ENCODE results near the gene CCNYL1. TPM values are rescaled to one million over a fixed set of nuclear protein-coding genes. Genes with fewer than 3 reads are reported as not detected.
"Not testable (repeated sequence)": the region's sequence is repeated elsewhere in the genome, so short reads cannot be mapped to it uniquely, and the experiment has no call there.

Gene CCNYL1
- total RNA-seq, 6 donors from 2014 or later = 10.9 to 27.0 (median 19.2) TPM

GRCh38 chr2:207711750-207712530 lies 500 bp downstream of the CCNYL1 start:
- Histone ChIP-seq H3K27ac (peak overlapping the region; percentile 84 to 95 (median 92)), H3K4me1 (peaks cover 4 to 22% (median 14%) of the 10 kb centered on the region in 4 donors), H3K9me3 (no peaks in the 10 kb centered on the region), H3K27me3 (no peaks in the 10 kb centered on the region), H3K36me3 (no peaks in the 10 kb centered on the region), H3K4me3 (peak overlapping the region; percentile 71 to 97 (median 81))
- peak in 1 of 2 donors; percentile 58 for DNase-seq
- TF ChIP-seq POLR2A (IDR thresholded peaks at IDR 0.05) (peak in 1 of 4 donors; percentile 22), EP300 (IDR thresholded peaks at IDR 0.05) (no peak), CTCF (IDR thresholded peaks at IDR 0.05) (no peak)
- ATAC-seq (ENCODE audit: low FRiP score in 2 of 2) = peak; percentile 9 to 58
- 2 to 3% methylated on average over 22 to 44 of the region's 67 CpGs for WGBS, 2 donors

GRCh38 chr2:207716056-207716455 lies 4.6 kb downstream of the CCNYL1 start:
- Histone ChIP-seq H3K27ac (no peak overlapping the region), H3K4me3 (no peak overlapping the region), H3K36me3 (no peaks in the 10 kb centered on the region), H3K4me1 (peaks cover 0 to 14% (median 9%) of the 10 kb centered on the region in 4 donors), H3K27me3 (no peaks in the 10 kb centered on the region), H3K9me3 (no peaks in the 10 kb centered on the region)
- TF ChIP-seq POLR2AphosphoS5 (IDR thresholded peaks at IDR 0.05) = no peak
- TF ChIP-seq EP300 (IDR thresholded peaks at IDR 0.05) = no peak
- no peak for TF ChIP-seq CTCF (IDR thresholded peaks at IDR 0.05)
- no peak for TF ChIP-seq POLR2A (IDR thresholded peaks at IDR 0.05)
- 91% methylated on average over 5 of the region's 5 CpGs for WGBS, 2 donors
- DNase-seq (no peak), ATAC-seq (ENCODE audit: low FRiP score in 2 of 2) (no peak)

- DNase-seq (no peak), ATAC-seq (ENCODE audit: low FRiP score in 2 of 2) (no peak)
- H3K9me3 ChIP-seq = no peaks in the 10 kb centered on the region
- H3K4me1 ChIP-seq = peaks cover 0 to 5% (median under 1%) of the 10 kb centered on the region in 4 donors
- no peaks in the 10 kb centered on the region for H3K36me3 ChIP-seq
- WGBS, 2 donors = 69 to 74% methylated on average over 3 of the region's 3 CpGs
- H3K27me3 ChIP-seq = no peaks in the 10 kb centered on the region
- H3K4me3 ChIP-seq = no peak overlapping the region
- TF ChIP-seq EP300 (IDR thresholded peaks at IDR 0.05) (no peak), POLR2A (IDR thresholded peaks at IDR 0.05) (no peak), CTCF (IDR thresholded peaks at IDR 0.05) (no peak), POLR2AphosphoS5 (IDR thresholded peaks at IDR 0.05) (no peak)
- no peak overlapping the region for H3K27ac ChIP-seq
Measured at GRCh38 chr2:207718521-207718920, 7.1 kb downstream of the CCNYL1 start.

GRCh38 chr2:207719008-207719407 lies 7.6 kb downstream of the CCNYL1 start:
- no peak overlapping the region for H3K4me3 ChIP-seq
- H3K36me3 ChIP-seq = no peaks in the 10 kb centered on the region
- H3K27ac ChIP-seq = no peak overlapping the region
- ATAC-seq (ENCODE audit: low FRiP score in 2 of 2) = no peak
- TF ChIP-seq EP300 (IDR thresholded peaks at IDR 0.05) (no peak), CTCF (IDR thresholded peaks at IDR 0.05) (no peak), POLR2A (IDR thresholded peaks at IDR 0.05) (no peak), POLR2AphosphoS5 (IDR thresholded peaks at IDR 0.05) (no peak)
- H3K9me3 ChIP-seq = no peaks in the 10 kb centered on the region
- no peaks in the 10 kb centered on the region for H3K27me3 ChIP-seq
- WGBS, 2 donors = 82 to 94% methylated on average over 1 of the region's 1 CpG
- H3K4me1 ChIP-seq = peaks cover 0 to 5% (median 0%) of the 10 kb centered on the region in 4 donors
- no peak for DNase-seq

GRCh38 chr2:207719655-207720054 lies 8.2 kb downstream of the CCNYL1 start:
- H3K9me3 ChIP-seq; H3K27me3 ChIP-seq; H3K27ac ChIP-seq; ATAC-seq (ENCODE audit: low FRiP score in 2 of 2); DNase-seq; H3K4me3 ChIP-seq; H3K36me3 ChIP-seq: not testable (repeated sequence)
- peaks cover 0 to 10% (median 0%) of the 10 kb centered on the region in 4 donors for H3K4me1 ChIP-seq
- WGBS, 2 donors = 92 to 100% methylated on average over 2 of the region's 2 CpGs
